Neural cell (in vitro differentiated cells): ENCODE results near the gene AGRP.

Experiments
- EP300 ChIP-seq: fragments of 450-650 bp; conservative IDR thresholded peaks from 2 replicates; pipeline ENCODE4 v1.6.1; 2014; ENCODE audit warnings: antibody characterized with exemption, mild to moderate bottlenecking, moderate library complexity; ENCODE audit not compliant: poor library complexity, severe bottlenecking
- EZH2 ChIP-seq: fragments of 200-600, 300-800 bp; shearing (Covaris generic), sonication (generic); IDR thresholded peaks from 2 replicates; pipeline ENCODE4 v1.6.1; 2014; ENCODE audit warnings: antibody characterized with exemption, low read length, borderline replicate concordance, mild to moderate bottlenecking; ENCODE audit not compliant: insufficient read depth, poor library complexity, severe bottlenecking
- TAF1 ChIP-seq: IDR thresholded peaks from 2 replicates; pipeline ENCODE4 v1.6.1; 2012; ENCODE audit warnings: low read depth
- TF ChIP-seq, protein P1 (sequence below): fragments of 450-650 bp; IDR thresholded peaks from 2 replicates; pipeline ENCODE4 v1.5.1; 2014; ENCODE audit warnings: antibody characterized with exemption, mild to moderate bottlenecking, moderate library complexity; ENCODE audit not compliant: poor library complexity, severe bottlenecking
- TF ChIP-seq, protein P2 (sequence below): IDR thresholded peaks from 2 replicates; pipeline ENCODE4 v1.6.1; 2012; ENCODE audit warnings: borderline replicate concordance

DNA sequence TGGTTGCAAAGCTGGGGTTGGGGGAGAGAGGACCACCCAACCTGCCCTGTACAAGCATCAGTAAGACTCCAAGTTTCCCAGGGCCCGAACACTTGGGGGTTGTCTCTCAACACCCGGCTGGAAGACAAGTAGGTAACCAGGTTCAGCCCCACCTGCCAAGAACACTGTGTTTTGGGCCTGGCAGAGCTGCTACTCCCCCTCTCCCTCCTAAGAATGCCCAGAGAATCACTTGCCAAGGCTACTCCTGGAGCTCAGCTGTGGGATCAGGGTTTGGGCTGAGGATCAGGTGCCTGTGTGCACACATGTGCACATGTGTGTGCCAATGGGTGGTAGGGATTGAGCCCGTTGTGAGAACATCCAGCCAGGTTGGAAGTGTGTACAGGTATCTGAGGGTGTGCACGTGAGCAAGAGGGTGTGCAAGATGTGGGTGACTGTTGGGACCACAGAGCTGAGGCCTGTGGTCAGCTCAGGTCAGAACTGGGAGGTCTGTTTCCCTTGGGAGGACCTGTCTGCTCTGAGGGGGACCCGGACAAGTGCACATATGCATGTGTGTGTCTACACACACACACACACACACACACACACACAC is 50.1 kb downstream of the AGRP start:
- TF ChIP-seq, protein P1, sequence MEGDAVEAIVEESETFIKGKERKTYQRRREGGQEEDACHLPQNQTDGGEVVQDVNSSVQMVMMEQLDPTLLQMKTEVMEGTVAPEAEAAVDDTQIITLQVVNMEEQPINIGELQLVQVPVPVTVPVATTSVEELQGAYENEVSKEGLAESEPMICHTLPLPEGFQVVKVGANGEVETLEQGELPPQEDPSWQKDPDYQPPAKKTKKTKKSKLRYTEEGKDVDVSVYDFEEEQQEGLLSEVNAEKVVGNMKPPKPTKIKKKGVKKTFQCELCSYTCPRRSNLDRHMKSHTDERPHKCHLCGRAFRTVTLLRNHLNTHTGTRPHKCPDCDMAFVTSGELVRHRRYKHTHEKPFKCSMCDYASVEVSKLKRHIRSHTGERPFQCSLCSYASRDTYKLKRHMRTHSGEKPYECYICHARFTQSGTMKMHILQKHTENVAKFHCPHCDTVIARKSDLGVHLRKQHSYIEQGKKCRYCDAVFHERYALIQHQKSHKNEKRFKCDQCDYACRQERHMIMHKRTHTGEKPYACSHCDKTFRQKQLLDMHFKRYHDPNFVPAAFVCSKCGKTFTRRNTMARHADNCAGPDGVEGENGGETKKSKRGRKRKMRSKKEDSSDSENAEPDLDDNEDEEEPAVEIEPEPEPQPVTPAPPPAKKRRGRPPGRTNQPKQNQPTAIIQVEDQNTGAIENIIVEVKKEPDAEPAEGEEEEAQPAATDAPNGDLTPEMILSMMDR: no peak
- TF ChIP-seq, protein P2, sequence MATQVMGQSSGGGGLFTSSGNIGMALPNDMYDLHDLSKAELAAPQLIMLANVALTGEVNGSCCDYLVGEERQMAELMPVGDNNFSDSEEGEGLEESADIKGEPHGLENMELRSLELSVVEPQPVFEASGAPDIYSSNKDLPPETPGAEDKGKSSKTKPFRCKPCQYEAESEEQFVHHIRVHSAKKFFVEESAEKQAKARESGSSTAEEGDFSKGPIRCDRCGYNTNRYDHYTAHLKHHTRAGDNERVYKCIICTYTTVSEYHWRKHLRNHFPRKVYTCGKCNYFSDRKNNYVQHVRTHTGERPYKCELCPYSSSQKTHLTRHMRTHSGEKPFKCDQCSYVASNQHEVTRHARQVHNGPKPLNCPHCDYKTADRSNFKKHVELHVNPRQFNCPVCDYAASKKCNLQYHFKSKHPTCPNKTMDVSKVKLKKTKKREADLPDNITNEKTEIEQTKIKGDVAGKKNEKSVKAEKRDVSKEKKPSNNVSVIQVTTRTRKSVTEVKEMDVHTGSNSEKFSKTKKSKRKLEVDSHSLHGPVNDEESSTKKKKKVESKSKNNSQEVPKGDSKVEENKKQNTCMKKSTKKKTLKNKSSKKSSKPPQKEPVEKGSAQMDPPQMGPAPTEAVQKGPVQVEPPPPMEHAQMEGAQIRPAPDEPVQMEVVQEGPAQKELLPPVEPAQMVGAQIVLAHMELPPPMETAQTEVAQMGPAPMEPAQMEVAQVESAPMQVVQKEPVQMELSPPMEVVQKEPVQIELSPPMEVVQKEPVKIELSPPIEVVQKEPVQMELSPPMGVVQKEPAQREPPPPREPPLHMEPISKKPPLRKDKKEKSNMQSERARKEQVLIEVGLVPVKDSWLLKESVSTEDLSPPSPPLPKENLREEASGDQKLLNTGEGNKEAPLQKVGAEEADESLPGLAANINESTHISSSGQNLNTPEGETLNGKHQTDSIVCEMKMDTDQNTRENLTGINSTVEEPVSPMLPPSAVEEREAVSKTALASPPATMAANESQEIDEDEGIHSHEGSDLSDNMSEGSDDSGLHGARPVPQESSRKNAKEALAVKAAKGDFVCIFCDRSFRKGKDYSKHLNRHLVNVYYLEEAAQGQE: no peak
- TF ChIP-seq EZH2 (no peak), TAF1 (no peak), EP300 (no peak)
